Cardiac muscle cell (in vitro differentiated cells and primary cell): ENCODE data around the gene CYP2D6. TPM values are rescaled to one million over a fixed set of nuclear protein-coding genes. Genes with fewer than 3 reads are reported as not detected.

Experiments used
- DNase-seq, 2 donors: peaks; one replicate each; pipeline versions ENCODE4 v3.0.0 to v3.0.0-alpha.2; 2010 to 2017; ENCODE audit warnings: low read depth in 1 of 2, low spot score in 1 of 2
- H3K27ac ChIP-seq: fragments of 200-600 bp; sonication (generic); 2 replicates; pipeline ENCODE4 v1.5.1; 2016
- H3K27me3 ChIP-seq: fragments of 200-600 bp; sonication (generic); 2 replicates; pipeline ENCODE4 v1.6.0; 2016; ENCODE audit warnings: control low read depth
- H3K36me3 ChIP-seq: fragments of 200-600 bp; sonication (generic); 2 replicates; pipeline ENCODE4 v1.5.1; 2016; ENCODE audit warnings: control low read depth
- H3K4me1 ChIP-seq: fragments of 200-600 bp; sonication (generic); 2 replicates; pipeline ENCODE4 v1.8.1; 2017; ENCODE audit warnings: low read depth, mild to moderate bottlenecking, mixed run types
- H3K4me3 ChIP-seq: fragments of 200-600 bp; sonication (generic); 2 replicates; pipeline ENCODE4 v1.5.1; 2016; ENCODE audit warnings: mild to moderate bottlenecking
- H3K9me3 ChIP-seq: fragments of 200-600 bp; sonication (generic); 2 replicates; pipeline ENCODE4 v1.5.1; 2017; ENCODE audit warnings: low read depth, mild to moderate bottlenecking, control low read depth
- polyA plus RNA-seq: library from polyadenylated mRNA; unstranded; fragments of >200 nt; fragmentation: Nextera tagmentation; extraction: Ambion mirVana; gene quantifications from 2 replicates; pipeline ENCODE4 v1.2.1, GENCODE V29; 2016
- total RNA-seq: library from RNA; depleted of rRNA; stranded (reverse); fragments of >200 nt; gene quantifications from 2 replicates; pipeline ENCODE4 v1.2.3, GENCODE V29; 2016
- TF ChIP-seq, protein P1 (sequence below): IDR thresholded peaks from 2 replicates; pipeline ENCODE4 v1.5.1; 2012; ENCODE audit warnings: low read depth, mild to moderate bottlenecking, low read length

CYP2D6 gene
- total and polyA plus RNA-seq, 2 experiments from 2014 or later = 2.2 to 2.6 TPM

DNA sequence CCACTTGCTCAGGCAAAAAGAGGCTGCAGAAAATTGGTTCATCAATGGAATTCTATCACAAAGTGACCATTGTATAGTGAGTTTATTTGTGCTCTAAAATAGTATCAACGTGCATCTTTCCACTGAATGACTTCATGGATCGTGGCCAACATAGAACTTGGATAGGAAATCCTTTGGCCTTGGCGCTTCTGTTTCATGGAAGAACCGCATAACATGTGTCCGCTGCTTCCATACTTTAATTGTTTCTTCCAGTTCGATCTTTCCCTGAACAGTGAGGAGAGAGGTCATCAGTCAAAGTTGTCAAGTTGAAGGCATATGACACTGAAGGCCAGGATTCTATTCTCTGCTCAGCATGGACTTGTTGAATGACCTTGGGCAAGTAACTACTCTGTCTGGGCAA lies 44.6 kb downstream of the CYP2D6 start:
- no peaks in the 10 kb centered on the region for H3K9me3 ChIP-seq
- H3K36me3 ChIP-seq = peaks cover 35% of the 10 kb centered on the region
- H3K27me3 ChIP-seq = no peaks in the 10 kb centered on the region
- no peak for DNase-seq
- peak overlapping the region; percentile 80 for H3K27ac ChIP-seq
- no peak overlapping the region for H3K4me3 ChIP-seq
- TF ChIP-seq, protein P1, sequence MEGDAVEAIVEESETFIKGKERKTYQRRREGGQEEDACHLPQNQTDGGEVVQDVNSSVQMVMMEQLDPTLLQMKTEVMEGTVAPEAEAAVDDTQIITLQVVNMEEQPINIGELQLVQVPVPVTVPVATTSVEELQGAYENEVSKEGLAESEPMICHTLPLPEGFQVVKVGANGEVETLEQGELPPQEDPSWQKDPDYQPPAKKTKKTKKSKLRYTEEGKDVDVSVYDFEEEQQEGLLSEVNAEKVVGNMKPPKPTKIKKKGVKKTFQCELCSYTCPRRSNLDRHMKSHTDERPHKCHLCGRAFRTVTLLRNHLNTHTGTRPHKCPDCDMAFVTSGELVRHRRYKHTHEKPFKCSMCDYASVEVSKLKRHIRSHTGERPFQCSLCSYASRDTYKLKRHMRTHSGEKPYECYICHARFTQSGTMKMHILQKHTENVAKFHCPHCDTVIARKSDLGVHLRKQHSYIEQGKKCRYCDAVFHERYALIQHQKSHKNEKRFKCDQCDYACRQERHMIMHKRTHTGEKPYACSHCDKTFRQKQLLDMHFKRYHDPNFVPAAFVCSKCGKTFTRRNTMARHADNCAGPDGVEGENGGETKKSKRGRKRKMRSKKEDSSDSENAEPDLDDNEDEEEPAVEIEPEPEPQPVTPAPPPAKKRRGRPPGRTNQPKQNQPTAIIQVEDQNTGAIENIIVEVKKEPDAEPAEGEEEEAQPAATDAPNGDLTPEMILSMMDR = no peak
- peaks cover 12% of the 10 kb centered on the region for H3K4me1 ChIP-seq

DNA sequence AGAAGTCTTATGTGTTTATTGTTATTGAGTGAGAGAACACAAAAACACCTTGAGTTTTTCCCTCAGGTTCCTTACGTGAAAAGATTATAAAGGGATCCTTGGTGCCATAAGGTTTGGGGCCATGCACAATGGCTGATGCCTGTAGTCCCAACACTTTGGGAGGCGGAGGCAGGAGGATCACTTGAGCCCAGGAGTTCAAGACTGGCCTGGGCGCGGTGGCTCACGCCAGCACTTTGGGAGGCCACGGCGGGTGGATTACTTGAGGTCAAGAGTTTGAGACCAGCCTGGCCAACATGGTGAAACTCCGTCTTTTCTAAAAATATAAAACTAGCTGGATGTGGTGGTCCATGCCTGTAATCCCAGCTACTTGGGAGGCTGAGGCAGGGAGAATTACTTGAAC lies 45.7 kb downstream of the CYP2D6 start:
- H3K9me3 ChIP-seq = no peaks in the 10 kb centered on the region
- H3K27ac ChIP-seq = peak overlapping the region; percentile 49
- TF ChIP-seq, protein P1 = no peak
- no peak for DNase-seq
- H3K27me3 ChIP-seq = no peaks in the 10 kb centered on the region
- H3K4me3 ChIP-seq = no peak overlapping the region
- peaks cover 35% of the 10 kb centered on the region for H3K36me3 ChIP-seq
- peaks cover 18% of the 10 kb centered on the region for H3K4me1 ChIP-seq

DNA sequence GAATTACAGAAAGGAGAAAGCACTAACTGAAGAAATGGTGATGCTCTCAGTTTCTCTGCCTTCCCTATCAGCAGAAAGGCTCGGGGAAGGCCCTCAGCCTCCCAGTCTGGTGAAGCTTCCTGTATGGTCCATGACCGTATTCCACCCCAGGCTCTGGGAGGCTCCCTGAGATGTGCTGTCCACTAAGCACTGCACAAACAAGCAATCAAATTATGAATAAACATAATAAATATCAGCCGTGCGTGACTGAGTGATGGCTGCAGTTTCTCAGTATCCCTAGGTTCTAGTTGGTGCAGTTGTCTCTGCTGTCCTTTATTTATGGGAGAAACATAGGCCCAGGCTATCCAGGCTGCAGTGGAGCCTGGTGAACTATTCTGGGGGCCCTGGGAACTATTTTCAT lies 47.5 kb downstream of the CYP2D6 start:
- peaks cover 19% of the 10 kb centered on the region for H3K4me1 ChIP-seq
- H3K27ac ChIP-seq = no peak overlapping the region
- no peak overlapping the region for H3K4me3 ChIP-seq
- no peaks in the 10 kb centered on the region for H3K27me3 ChIP-seq
- no peak for DNase-seq
- peaks cover 35% of the 10 kb centered on the region for H3K36me3 ChIP-seq
- H3K9me3 ChIP-seq = no peaks in the 10 kb centered on the region
- TF ChIP-seq, protein P1 = no peak

DNA sequence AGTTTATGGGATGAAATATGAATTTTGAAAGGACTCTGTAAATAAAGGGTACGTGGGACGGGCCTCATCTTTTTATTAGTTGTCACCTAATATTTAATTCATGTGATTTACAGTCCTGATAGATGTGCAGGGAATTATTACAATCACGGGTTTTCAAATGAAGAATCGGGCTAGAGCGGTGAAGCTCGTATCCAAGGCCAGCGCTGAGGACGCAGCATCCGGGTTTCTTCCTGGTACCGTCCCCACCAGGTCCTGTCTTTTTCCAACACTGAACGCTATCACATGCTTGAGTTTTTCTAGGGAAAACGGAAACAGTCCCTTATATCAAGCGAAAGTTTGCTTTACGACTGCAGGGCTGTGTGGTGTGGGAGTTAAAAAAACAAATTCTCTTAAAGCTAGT lies 50.3 kb downstream of the CYP2D6 start:
- Histone ChIP-seq H3K36me3 (peaks cover 19% of the 10 kb centered on the region), H3K27ac (peak overlapping the region; percentile 96), H3K4me1 (peaks cover 13% of the 10 kb centered on the region), H3K9me3 (no peaks in the 10 kb centered on the region), H3K27me3 (no peaks in the 10 kb centered on the region), H3K4me3 (peak overlapping the region; percentile 57)
- DNase-seq = peak; percentile 10 to 58
- TF ChIP-seq, protein P1 = no peak

DNA sequence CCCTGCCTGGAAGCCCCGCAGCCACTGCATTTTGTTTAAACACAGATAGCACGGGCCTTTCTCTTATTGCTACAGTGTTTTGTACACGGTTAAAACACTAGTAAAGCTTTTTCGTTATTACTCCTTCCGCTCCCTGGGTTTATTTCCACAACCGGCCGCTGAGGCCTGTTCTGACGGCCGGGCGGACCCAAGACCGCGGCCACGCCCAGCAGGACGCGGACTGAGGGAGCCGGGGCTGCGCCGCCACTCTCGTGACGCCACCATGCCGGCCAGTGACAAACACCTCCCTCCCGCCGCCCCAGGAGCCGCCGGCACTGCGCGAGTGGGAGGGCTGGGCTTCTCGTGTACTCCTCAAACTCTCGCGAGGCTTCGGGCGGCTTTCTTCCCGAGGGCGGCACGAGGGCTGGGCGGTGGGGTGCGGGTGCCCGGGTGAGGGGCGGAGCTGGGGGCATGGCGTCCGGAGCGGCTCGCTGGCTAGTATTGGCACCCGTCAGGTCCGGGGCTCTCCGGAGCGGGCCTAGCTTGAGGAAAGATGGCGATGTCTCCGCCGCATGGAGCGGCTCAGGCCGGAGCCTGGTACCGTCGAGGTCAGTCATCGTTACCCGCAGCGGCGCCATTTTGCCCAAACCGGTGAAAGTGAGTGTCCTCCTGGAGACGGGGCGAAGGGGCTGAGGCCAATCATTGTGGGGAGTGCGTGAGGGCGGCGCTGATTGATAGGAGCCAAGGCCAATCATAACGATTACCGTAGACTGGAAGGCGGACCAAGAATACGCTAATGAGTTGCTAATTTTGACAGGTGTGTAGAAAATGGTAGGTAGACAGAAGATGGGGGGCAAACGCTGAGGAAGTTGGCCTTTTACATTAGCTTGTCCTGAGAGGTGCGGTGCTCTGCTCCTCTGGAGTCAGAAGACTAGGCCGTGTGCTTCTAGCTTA lies 51.0 kb downstream of the CYP2D6 start, which contains the start of gene SMDT1:
Gene SMDT1 (plus strand): TSS at position 382 of the 933 bp plus-strand sequence. CDS start 69 bp downstream, at position 451.
- DNase-seq = peak; percentile 99
- H3K9me3 ChIP-seq = no peaks in the 10 kb centered on the region
- TF ChIP-seq, protein P1 = no peak
- peaks cover 14% of the 10 kb centered on the region for H3K36me3 ChIP-seq
- peaks cover 12% of the 10 kb centered on the region for H3K4me1 ChIP-seq
- H3K4me3 ChIP-seq = peak within 1 kb of the TSS; percentile 57
- no peaks in the 10 kb centered on the region for H3K27me3 ChIP-seq
- H3K27ac ChIP-seq = peak within 1 kb of the TSS; percentile 96
